EL (cell line): Measurements from ENCODE around the gene RBM4.
"Not testable (repeated sequence)": the region's sequence is repeated elsewhere in the genome, so short reads cannot be mapped to it uniquely, and the experiment has no call there.

Experiments used
- DNase-seq: peaks from one replicate; pipeline ENCODE4 v3.0.0-alpha.2; 2016

Gene RBM4

DNA sequence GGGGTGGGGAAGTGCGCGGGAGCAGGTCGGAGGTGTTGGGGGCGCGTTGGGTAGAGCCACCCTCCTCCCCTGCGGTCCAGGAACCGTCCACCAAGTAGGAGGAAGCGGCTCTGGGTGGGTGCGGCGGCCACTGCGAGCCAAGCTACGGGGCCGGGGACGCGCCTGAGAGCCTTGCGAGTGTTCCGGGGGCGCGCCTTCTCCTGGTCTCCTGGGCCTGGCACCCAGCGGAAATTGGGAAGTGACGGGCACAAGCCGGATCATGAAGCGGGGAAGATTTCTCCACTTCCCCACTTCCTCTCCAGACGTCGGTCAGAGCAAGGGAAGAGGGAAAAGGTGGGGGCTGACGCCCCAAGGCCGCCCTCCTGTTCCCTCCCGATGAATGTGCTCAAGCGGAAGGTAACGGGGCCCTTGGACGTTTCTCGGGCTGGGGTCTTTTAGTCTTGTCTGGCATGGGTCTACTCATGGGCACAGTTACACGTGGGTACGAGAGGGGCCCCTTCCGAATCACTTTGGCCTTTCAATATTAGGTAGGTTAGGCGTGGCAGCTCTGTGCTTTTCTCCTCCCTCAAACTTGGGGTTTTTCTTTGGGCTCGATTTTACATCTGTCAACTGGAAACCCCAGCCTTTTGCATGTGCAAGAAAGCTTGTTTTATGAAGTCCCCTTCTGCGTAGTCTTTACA lies 21.2 kb upstream of the RBM4 start:
- DNase-seq: peak; percentile 65

DNA sequence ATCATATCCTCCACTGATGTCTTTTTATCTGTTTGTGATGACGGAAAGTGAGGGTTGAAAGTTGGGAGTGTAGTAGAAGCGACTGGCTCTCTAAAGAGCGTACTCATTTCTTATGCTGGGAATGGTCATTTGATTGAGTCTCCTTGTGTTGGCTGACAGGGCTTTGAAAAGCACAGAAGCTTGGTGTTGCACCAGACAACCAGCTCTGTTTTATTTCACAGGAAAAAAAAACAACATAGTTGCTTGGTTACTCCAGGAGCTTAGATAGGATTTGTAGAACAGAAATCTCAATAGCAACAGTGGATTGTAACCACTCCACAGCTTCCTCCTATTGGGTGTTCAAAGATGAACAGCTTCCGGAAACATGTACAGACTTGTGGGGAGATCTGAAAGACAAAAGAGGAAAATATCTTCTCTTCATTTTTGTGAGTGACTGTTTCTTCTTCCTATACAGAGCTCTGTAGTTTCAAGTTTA lies 19.4 kb upstream of the RBM4 start:
- DNase-seq: peak; percentile 26

DNA sequence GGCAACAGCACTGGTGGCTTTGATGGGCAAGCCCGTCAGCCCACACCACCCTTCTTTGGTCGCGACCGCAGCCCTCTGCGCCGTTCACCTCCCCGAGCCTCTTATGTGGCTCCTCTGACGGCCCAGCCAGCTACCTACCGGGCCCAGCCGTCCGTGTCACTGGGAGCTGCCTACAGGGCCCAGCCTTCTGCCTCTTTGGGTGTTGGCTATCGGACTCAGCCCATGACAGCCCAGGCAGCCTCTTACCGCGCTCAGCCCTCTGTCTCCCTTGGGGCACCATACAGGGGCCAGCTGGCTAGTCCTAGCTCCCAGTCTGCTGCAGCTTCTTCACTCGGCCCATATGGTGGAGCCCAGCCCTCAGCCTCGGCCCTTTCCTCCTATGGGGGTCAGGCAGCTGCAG lies 14.1 kb upstream of the RBM4 start:
- DNase-seq: no peak

DNA sequence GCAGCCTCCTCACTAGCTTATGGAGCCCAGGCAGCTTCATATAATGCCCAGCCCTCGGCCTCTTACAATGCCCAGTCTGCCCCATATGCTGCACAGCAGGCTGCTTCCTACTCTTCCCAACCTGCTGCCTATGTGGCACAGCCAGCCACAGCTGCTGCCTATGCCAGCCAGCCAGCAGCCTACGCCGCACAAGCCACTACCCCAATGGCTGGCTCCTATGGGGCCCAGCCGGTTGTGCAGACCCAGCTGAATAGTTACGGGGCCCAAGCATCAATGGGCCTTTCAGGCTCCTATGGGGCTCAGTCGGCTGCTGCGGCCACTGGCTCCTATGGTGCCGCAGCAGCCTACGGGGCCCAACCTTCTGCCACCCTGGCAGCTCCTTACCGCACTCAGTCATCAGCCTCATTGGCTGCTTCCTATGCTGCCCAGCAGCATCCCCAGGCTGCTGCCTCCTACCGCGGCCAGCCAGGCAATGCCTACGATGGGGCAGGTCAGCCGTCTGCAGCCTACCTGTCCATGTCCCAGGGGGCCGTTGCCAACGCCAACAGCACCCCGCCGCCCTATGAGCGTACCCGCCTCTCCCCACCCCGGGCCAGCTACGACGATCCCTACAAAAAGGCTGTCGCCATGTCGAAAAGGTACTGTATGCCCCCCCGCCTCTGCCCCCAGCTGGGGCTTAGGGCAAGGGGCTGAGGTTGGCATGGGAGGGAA lies 13.3 kb upstream of the RBM4 start:
- no peak for DNase-seq

DNA sequence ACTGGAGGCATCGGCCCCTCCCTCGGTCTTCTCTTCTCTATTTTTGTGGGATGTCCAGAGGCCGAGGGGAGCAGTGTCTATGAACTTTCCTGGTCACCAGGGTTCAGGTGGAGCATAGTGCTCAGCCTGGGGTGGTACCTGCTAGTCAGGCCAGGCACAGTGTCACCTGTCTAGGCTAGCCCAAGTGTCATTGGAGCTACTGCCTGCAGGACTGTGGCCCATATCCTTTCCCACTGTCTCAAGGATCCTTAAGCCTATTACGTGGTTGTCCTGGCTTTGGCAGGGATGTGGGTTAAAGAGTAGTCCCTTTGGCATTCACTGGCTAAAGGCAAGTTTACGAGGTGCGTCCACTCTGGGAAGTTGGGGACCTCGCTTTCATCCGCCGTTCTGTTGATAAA lies 12.8 kb upstream of the RBM4 start:
- DNase-seq: no peak

DNA sequence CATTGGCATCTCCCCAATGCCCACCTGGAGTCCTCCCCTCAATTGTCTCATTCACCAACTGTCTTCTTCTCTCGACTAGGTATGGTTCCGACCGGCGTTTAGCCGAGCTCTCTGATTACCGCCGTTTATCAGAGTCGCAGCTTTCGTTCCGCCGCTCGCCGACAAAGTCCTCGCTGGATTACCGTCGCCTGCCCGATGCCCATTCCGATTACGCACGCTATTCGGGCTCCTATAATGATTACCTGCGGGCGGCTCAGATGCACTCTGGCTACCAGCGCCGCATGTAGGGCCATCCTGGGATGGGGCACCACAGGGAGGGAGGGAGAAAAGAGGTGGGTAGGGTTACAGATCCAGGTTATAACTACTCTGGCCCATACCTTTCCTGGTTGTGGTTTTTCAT lies 12.1 kb upstream of the RBM4 start:
- DNase-seq: no peak

DNA sequence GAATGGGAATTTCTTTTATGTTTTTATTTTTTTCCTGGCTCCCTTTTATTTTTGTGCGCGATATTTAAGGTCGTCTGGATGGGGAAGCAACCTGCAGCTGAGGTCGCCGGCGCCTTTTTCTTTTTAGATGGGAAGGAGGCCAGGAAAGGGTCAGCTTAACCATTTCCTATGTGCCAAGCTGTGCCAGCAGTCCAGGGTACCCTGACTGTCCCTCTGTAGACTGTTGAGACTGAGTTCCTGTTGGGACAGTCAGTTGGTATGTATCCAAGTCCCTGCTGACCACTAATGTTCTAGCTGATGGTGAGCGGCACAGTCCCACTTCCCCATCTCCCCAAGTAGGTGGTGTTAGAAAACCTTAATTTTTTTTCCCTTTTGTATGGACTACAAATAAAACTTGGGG lies 11.6 kb upstream of the RBM4 start:
- no peak for DNase-seq

DNA sequence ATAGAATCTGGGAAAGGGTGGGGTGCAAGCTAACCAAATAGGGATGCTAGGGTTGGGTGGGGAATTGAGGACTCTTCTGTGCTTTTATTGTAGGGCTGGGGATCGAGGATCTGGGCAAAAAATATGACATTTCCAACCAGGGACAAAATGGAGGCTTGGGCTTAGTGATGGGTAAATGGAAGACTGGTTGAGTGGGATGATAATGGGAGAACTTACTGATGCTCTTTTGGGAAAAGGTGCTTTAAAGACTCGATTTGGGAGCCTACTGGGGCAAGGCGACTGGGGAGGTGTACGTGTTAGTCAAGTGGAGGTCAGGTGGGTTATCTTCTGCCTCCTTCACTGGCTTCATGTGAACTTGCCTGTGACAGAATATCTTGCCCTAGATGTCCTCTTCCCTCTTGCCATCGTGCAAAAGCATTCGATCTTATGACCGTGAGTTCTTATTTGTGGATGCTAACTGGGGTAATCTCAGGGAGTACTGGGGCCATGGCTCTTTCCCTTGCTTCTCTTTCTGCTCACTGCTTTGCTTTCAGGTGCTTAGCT lies 10.4 kb upstream of the RBM4 start:
- DNase-seq: no peak

DNA sequence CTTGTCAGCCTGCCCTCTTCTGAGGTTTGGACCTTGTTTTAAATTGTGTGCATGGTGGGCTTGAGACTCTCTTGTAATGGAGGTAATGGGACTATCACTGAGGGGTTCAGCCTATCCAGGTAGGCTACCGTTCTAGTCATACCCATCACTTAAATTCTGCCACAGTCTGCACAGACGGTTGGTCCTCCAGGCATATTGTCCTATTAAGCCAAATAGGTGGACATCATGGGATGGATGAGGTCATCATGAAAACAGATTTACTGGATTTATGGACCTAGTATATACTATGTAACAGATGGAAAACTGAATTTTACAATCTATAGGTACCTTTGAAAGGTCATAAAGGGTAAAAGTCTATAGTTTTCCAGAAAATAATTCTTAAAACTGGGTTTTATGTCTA lies 9.1 kb upstream of the RBM4 start:
- DNase-seq: no peak

DNA sequence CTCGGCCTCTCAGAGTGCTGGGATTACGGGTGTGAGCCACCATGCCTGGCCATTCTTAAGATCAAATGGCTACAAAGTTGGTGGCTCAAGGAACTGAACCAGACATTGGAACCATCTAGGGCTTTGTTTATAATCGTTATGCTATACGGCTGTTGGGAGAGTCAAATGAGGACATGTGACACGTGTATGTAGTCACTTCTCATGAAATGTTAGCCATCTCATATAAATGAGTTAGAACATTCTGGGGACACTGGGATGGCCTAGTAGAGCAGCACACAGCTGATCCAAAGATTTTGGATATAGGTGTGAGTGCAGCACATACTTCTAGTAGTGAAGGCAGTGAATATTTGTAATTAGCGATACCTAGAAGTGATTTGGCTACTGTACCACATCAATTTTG lies 6.6 kb upstream of the RBM4 start:
- DNase-seq: no peak

DNA sequence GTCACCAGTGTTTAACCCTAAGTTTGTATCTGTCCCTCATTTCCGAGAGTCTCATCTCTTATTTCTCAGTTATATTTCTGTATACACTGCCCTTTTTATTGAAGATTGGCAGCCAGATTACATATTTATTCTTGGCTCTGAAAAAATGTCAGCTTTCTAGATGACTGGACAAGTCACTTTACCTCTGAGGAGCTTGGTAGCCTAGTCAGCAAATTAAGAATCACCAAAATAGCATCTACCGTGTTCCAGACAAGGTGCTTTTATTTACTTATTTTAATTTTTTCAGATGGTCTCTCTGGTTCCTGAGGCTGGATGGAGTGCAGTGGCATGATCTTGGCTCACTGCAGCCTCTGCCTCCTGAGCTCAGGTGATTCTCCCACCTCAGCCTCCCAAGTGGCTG lies 5.6 kb upstream of the RBM4 start:
- DNase-seq: no peak

DNA sequence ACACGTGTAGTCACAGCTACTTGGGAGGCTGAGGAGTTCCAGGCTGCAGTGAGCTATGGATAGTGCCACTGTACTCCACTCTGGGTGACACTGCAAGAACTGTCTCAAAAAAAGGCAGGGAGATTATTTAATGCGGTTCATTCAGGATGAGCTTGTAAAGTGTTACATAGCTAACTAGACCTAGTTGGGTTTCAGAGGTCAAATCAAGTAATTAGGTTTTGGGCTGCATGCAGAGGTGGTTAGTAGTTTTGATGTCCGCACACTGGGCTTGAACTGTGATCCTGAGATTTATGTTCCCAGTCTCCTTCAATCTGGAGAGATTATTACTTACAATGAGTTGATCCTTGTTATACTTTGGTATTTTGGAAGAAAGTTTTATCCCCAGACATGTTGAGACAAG lies 2.1 kb upstream of the RBM4 start:
- DNase-seq: no peak

DNA sequence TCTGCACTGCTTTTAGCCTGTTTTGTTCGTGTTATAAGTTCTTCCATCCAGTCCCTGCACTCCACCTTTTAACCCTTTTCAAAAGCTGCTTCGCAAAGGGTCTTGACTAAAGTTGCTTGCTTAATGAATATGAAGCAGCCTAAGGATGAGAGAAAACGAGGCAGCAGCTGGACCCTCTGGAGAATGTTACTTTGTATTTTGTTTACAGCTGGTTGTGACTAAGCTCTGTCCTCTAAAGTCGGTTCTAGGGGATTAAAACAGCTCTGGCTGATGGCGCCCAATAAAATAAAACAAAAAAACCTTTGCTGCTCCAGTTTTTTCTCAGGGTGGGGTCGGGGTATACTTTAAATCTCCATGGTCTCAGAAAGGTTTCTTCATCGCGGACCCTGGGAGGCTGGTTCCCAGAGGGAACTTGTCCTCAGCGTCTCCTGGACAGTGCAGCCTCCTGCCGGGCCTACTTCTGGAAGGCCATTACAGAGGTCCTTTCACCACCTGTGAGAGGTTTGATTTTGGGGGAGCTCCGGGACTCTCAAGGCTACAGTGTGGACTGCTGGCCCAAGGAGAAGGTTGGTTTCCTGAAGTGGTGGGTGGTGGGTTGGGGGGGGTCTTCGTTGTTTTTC lies 836 bp upstream of the RBM4 start:
- peak; percentile 30 for DNase-seq

DNA sequence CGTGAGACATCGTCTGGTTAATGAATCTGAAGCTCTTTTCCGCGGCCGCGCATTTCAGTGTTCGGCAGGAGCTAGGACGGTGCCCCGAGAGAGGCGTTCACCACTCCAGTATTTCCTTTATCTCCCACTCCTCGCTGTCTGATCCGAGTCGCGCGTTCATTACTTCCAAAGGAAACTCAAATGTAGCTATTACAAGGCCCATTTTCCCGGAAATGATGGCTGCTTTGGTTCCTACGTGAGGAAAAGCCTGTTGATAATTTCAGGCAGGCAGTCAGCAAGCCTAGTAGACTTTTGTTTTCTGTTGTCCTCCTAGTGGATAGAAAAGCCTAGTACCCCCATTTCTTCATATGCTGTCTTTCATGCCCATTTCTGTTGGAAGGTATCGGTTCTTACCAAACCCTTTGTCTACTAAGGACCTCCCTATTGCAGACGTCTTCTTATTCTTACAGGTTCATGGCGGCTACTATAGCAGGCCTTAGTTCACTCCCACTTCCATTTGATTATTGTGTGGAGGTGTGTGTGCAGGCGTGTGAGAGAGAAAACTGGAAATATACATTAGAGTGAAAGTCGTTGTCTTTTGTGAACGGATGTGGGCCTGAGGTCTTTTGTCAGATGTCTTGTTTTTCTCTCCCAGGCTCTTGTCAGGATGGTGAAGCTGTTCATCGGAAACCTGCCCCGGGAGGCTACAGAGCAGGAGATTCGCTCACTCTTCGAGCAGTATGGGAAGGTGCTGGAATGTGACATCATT lies 737 bp downstream of the RBM4 start:
- DNase-seq: peak; percentile 40

DNA sequence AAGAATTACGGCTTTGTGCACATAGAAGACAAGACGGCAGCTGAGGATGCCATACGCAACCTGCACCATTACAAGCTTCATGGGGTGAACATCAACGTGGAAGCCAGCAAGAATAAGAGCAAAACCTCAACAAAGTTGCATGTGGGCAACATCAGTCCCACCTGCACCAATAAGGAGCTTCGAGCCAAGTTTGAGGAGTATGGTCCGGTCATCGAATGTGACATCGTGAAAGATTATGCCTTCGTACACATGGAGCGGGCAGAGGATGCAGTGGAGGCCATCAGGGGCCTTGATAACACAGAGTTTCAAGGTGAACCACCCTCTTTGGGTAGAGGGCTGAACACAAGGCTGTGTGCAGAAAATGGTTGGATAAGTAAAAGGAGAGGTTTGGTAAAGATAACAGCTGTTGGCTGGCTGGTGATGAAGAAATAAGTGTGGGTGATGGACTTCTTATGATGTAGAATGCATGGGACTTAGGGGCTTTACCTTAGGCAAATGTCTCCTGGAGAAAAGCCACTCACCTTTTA lies 1.4 kb downstream of the RBM4 start:
- DNase-seq: not testable (repeated sequence)

DNA sequence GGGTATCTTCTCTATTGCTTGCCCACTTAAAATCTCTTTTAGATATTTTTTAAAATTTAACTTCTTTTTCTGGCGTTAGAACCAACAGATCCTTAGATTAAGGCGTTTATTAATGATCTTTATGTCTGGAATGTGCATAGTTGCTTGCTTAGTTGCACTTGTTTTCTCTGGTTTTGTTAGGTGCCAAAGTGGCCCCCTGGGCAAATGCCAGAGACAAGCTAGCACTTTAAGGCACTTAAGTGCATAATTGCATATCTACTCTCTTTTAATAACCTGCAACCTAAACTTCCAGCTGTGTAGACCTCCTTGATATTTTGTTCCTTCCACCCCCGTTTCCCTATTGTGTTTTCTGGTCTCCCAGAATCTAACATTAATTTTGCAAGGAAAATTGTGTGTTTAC lies 3.3 kb downstream of the RBM4 start:
- peak; percentile 44 for DNase-seq

DNA sequence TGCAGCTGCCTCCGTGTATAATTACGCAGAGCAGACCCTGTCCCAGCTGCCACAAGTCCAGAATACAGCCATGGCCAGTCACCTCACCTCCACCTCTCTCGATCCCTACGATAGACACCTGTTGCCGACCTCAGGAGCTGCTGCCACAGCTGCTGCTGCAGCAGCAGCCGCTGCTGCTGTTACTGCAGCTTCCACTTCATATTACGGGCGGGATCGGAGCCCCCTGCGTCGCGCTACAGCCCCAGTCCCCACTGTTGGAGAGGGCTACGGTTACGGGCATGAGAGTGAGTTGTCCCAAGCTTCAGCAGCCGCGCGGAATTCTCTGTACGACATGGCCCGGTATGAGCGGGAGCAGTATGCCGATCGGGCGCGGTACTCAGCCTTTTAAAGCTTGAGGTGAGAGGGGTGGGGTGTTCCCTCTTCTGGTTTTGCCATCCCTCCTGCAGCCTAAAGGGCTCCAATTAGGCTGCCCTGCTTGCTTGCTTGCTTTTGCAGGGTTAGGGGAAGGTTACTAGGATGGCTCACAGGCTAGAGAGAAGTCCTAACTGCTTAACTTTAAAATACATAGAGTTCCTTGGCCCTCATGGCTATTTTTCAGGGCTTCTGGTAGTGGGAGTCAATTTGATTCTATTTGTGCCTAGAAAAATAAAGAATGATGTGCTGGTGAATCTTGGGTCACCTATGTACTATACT lies 5.4 kb downstream of the RBM4 start:
- no peak for DNase-seq

DNA sequence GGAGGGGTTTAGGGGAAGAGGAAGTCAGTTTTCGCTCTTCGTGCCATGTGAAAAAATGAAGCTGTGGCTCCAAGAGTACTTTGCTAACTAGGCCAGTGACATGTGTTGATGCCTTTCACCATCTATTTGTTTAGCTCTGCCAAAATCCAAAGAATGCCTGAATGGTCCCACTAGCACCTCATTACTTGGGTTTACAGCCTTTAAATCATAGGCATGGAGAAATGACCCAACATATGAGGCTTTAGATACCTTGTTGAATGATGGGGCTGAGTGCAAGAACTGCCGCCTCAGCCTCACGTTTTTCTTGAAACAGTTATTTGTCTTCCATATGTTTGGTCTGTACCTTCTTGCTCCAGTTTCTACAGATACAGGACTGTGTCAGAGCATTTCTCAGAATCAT lies 8.3 kb downstream of the RBM4 start:
- no peak for DNase-seq

DNA sequence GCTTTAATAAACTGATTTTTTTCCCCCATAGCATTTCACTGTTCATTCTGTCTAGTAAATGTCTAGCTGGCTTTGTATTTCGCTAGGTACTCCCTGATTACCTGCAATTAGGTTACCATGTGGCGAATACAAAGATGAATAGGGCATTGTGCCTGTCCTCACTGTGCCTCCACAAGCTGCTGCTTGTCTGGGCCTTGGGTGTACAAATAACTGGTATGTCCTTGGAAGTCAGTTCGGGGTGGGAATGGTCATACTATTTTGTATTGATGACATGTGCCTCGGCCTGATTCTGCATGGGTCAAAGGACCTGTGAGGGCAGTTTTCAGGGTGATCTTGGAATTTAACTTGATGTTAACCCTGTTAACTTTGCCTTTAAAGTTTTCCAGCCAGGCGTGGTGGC lies 11.4 kb downstream of the RBM4 start:
- no peak for DNase-seq

DNA sequence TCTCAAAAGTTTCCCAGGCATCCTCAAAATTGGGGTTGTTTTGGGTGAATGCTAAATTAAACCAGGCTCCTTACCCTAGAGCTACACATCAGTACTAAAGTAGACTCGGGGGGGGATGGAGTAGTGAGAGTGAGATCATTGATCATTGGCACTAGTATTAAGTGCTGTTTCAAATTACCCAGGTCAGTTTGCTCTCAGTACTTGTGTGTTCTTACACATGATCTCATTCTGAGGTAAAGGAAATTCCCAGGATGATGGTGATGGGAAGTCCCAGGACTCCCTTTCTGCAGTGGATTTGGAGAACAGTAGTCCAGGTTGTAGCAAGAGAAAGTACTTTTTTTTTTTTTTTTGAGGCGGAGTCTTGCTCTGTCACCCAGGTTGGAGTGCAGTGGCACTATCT lies 12.5 kb downstream of the RBM4 start:
- peak; percentile 29 for DNase-seq

DNA sequence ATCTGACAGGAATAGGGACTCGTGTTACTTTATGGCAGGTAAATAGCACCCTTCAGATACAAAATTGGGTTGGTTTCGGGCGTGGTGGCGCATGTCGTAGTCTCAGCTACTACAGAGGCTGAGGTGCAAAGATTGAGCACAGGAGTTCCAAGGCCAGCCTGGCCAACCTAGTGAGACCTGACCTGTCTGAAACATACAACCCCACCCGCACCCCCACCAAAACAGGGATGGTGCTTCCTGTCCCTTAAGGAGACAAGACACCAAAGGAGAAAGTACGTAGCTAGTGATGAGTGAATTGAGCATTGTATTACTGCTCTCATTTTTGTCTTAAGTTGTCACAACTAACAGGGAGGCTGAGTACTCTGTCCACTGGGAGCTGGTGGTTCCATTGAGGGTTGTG lies 14.1 kb downstream of the RBM4 start:
- DNase-seq: no peak

DNA sequence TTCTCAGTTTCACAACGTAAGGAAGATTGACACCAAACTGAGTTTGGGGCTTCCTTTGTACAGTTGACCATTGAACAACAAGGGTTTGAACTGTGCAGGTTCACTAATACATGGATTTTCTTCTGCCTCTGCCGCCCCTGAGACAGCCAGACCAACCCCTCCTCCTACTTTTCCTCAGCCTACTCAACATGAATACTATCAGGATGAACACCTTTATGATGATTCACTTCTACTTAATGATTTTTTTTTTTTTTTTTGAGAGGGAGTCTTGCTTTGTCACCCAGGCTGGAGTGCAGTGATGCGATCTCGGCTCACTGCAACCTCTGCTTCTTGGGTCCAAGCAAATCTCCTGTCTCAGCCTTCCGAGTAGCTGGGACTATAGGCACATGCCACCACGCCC lies 14.6 kb downstream of the RBM4 start:
- no peak for DNase-seq
